ENCODE measurements around the gene CDC27.

DNA sequence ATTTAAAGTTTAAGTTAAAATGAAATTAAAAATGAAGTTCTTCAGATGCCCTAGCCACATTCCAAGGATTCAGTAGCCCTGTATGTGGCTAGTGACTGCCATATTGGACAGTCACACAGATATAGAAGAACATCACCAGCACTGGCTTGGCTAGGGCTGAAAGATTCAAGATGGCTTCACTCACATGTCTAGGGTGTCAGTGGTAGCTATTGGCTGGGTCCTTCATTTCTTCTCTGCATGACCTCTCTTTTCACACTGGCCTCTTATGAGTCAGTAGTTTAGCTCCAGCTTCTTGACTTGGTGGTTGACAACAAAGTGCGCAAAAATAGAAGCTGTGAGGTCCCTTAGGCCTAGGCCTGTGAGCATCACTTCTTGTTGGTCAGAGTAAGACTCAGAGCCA, 1.7 kb upstream of the CDC27 start:
- TF ChIP-seq, protein P1, sequence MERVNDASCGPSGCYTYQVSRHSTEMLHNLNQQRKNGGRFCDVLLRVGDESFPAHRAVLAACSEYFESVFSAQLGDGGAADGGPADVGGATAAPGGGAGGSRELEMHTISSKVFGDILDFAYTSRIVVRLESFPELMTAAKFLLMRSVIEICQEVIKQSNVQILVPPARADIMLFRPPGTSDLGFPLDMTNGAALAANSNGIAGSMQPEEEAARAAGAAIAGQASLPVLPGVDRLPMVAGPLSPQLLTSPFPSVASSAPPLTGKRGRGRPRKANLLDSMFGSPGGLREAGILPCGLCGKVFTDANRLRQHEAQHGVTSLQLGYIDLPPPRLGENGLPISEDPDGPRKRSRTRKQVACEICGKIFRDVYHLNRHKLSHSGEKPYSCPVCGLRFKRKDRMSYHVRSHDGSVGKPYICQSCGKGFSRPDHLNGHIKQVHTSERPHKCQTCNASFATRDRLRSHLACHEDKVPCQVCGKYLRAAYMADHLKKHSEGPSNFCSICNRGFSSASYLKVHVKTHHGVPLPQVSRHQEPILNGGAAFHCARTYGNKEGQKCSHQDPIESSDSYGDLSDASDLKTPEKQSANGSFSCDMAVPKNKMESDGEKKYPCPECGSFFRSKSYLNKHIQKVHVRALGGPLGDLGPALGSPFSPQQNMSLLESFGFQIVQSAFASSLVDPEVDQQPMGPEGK (CRISPR knock-in tag; IDR thresholded peaks at IDR 0.05; ENCODE audit: borderline replicate concordance) = no peak
- no peak for TF ChIP-seq ARNTL (CRISPR knock-in tag; IDR thresholded peaks at IDR 0.05; ENCODE audit: borderline replicate concordance, low read depth)
- no peak for TF ChIP-seq ZNF70 (CRISPR knock-in tag; IDR thresholded peaks at IDR 0.05)
- TF ChIP-seq ZFP30 (CRISPR knock-in tag; IDR thresholded peaks at IDR 0.05) = no peak
- TF ChIP-seq ZFP3 (CRISPR knock-in tag; IDR thresholded peaks at IDR 0.05) = no peak
- TF ChIP-seq ZC3H10 (CRISPR knock-in tag; IDR thresholded peaks at IDR 0.05) = no peak
- TF ChIP-seq, protein P2, sequence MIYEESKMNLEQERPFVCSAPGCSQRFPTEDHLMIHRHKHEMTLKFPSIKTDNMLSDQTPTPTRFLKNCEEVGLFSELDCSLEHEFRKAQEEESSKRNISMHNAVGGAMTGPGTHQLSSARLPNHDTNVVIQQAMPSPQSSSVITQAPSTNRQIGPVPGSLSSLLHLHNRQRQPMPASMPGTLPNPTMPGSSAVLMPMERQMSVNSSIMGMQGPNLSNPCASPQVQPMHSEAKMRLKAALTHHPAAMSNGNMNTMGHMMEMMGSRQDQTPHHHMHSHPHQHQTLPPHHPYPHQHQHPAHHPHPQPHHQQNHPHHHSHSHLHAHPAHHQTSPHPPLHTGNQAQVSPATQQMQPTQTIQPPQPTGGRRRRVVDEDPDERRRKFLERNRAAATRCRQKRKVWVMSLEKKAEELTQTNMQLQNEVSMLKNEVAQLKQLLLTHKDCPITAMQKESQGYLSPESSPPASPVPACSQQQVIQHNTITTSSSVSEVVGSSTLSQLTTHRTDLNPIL (CRISPR knock-in tag; IDR thresholded peaks at IDR 0.05; ENCODE audit: low read depth) = no peak
